Small intestine (tissue), 7 donors: ENCODE data around the gene PSAP. TPM values are rescaled to one million over a fixed set of nuclear protein-coding genes. Genes with fewer than 3 reads are reported as not detected.

Source experiments
- DNase-seq, 2 donors: peaks; one replicate each; pipeline versions ENCODE4 v3.0.0 to v3.0.0-alpha.2; 2013
- FAIRE-seq: peaks from 2 replicates; lab custom pipeline; 2012; peaks lifted over from hg19 to GRCh38; lab: Jason Lieb, UNC
- H3K27ac ChIP-seq, 3 donors: one replicate each; pipeline ENCODE4 v1.5.1; 2013; ENCODE audit warnings: low read length in 2 of 3, mild to moderate bottlenecking in 2 of 3, control low read depth in 1 of 3, inconsistent platforms in 1 of 3, low read depth in 1 of 3, moderate library complexity in 1 of 3
- H3K27me3 ChIP-seq, 3 donors: one replicate each; pipeline ENCODE4 v1.6.1; 2013; ENCODE audit warnings: low read length in 3 of 3, inconsistent platforms in 1 of 3; ENCODE audit not compliant: control insufficient read depth in 3 of 3, insufficient read depth in 3 of 3
- H3K36me3 ChIP-seq, 3 donors: one replicate each; pipeline ENCODE4 v1.6.1; 2013; ENCODE audit warnings: low read length in 3 of 3, inconsistent platforms in 1 of 3, low read depth in 1 of 3, mild to moderate bottlenecking in 1 of 3, moderate library complexity in 1 of 3; ENCODE audit not compliant: control insufficient read depth in 3 of 3, insufficient read depth in 2 of 3
- H3K4me1 ChIP-seq, 3 donors: one replicate each; pipeline ENCODE4 v1.6.1; 2013; ENCODE audit warnings: low read length in 2 of 3, inconsistent platforms in 1 of 3, low read depth in 1 of 3, mild to moderate bottlenecking in 1 of 3, moderate library complexity in 1 of 3; ENCODE audit not compliant: control insufficient read depth in 3 of 3, insufficient read depth in 2 of 3
- H3K4me3 ChIP-seq, 3 donors: one replicate each; pipeline ENCODE4 v1.5.1; 2013; ENCODE audit warnings: low read length in 3 of 3, control low read depth in 1 of 3, inconsistent platforms in 1 of 3, low read depth in 1 of 3, mild to moderate bottlenecking in 1 of 3, moderate library complexity in 1 of 3
- H3K9me3 ChIP-seq, 2 donors: one replicate each; pipeline ENCODE4 v1.6.1; 2013; ENCODE audit warnings: low read depth in 1 of 2, low read length in 1 of 2; ENCODE audit not compliant: control insufficient read depth in 2 of 2, insufficient read depth in 1 of 2
- WGBS, 3 donors: extraction: QIAGEN DNeasy Blood & Tissue Kit; methylation state at CpG; one replicate each; pipeline ENCODE4 v1.1.7; 2013; 5-methylcytosine and 5-hydroxymethylcytosine counted together
- polyA plus RNA-seq, 4 donors: library from polyadenylated mRNA; stranded (reverse) in 3 of 4; unstranded in 1 of 4; fragments of 200-250 nt in 3 of 4; fragments of 120-200 nt in 1 of 4; gene quantifications; one replicate each; pipeline versions ENCODE4 v1.2.1 to v1.2.3, GENCODE V29; 2013
- donor health status: healthy with polysubstance abuse.
- donor health status: control.
- donor health status: control.
- donor health status: Bipolar disorder and iron deficiency.
- donor health status: healthy.

The PSAP gene
- polyA plus RNA-seq, 4 donors: 149 to 603 (median 311) TPM

- H3K4me1 ChIP-seq: peaks cover 2 to 4% (median 3%) of the 10 kb centered on the region in 3 donors
- DNase-seq (no peak), FAIRE-seq (no peak)
- H3K27ac ChIP-seq: no peak overlapping the region
- H3K27me3 ChIP-seq: no peaks in the 10 kb centered on the region
- no peak overlapping the region for H3K4me3 ChIP-seq
- WGBS, 3 donors: 82 to 98% (median 86%) methylated on average over 4 of the region's 4 CpGs
- H3K9me3 ChIP-seq: no peaks in the 10 kb centered on the region
- H3K36me3 ChIP-seq: peaks cover 29 to 80% (median 37%) of the 10 kb centered on the region in 3 donors
Observed at GRCh38 chr10:71830726-71831125, 20.3 kb downstream of the PSAP start.

- no peak for DNase-seq
- H3K27me3 ChIP-seq: no peaks in the 10 kb centered on the region
- H3K36me3 ChIP-seq: peaks cover 33 to 86% (median 44%) of the 10 kb centered on the region in 3 donors
- no peaks in the 10 kb centered on the region for H3K9me3 ChIP-seq
- FAIRE-seq: no peak
- no peak overlapping the region for H3K4me3 ChIP-seq
- 95% methylated on average over 5 of the region's 5 CpGs for WGBS, 3 donors
- no peak overlapping the region for H3K27ac ChIP-seq
- peaks cover 0 to 3% (median 2%) of the 10 kb centered on the region in 3 donors for H3K4me1 ChIP-seq
Observed at GRCh38 chr10:71829896-71830295, 21.2 kb downstream of the PSAP start.

- H3K36me3 ChIP-seq: peaks cover 33 to 85% (median 46%) of the 10 kb centered on the region in 3 donors
- H3K27ac ChIP-seq: no peak overlapping the region
- peaks cover 0 to 3% (median 2%) of the 10 kb centered on the region in 3 donors for H3K4me1 ChIP-seq
- DNase-seq (no peak), FAIRE-seq (no peak)
- no peaks in the 10 kb centered on the region for H3K9me3 ChIP-seq
- H3K4me3 ChIP-seq: no peak overlapping the region
- WGBS, 3 donors: 74 to 79% (median 77%) methylated on average over 5 of the region's 5 CpGs
- no peaks in the 10 kb centered on the region for H3K27me3 ChIP-seq
Observed at GRCh38 chr10:71829171-71829570, 21.9 kb downstream of the PSAP start.

DNA sequence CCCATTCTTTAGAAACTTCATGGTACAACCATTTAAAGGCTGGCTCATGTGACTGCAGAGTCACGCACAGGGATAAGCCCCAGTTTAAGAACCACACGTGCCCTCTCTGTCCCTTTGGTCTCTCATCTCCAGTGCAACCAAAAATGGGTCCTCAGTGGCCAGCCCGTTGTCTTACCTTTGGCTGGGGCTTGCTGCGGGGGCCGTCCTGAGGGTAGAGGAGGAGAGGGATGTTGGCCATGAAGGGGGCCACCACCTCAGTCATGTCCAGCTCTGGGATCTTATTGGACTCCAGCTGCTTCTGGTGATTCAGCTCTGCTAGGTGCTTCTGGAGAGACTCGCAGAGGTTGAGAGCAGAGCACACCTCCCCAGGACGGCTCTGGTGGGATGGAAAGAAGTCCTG, 22.3 kb downstream of the PSAP start:
- H3K36me3 ChIP-seq: peaks cover 33 to 85% (median 46%) of the 10 kb centered on the region in 3 donors
- no peak overlapping the region for H3K27ac ChIP-seq
- no peak overlapping the region for H3K4me3 ChIP-seq
- H3K27me3 ChIP-seq: no peaks in the 10 kb centered on the region
- H3K9me3 ChIP-seq: no peaks in the 10 kb centered on the region
- H3K4me1 ChIP-seq: peaks cover 0 to 3% (median 2%) of the 10 kb centered on the region in 3 donors
- WGBS, 3 donors: 95 to 100% (median 95%) methylated on average over 7 of the region's 7 CpGs
- no peak for FAIRE-seq
- DNase-seq: no peak

- no peak for FAIRE-seq
- H3K36me3 ChIP-seq: peaks cover 39 to 85% (median 41%) of the 10 kb centered on the region in 3 donors
- H3K27ac ChIP-seq: no peak overlapping the region
- no peaks in the 10 kb centered on the region for H3K27me3 ChIP-seq
- DNase-seq: no peak
- WGBS, 3 donors: 84 to 88% (median 87%) methylated on average over 6 of the region's 6 CpGs
- no peaks in the 10 kb centered on the region for H3K4me1 ChIP-seq
- H3K4me3 ChIP-seq: no peak overlapping the region
- H3K9me3 ChIP-seq: no peaks in the 10 kb centered on the region
Observed at GRCh38 chr10:71827852-71828251, 23.2 kb downstream of the PSAP start.

DNA sequence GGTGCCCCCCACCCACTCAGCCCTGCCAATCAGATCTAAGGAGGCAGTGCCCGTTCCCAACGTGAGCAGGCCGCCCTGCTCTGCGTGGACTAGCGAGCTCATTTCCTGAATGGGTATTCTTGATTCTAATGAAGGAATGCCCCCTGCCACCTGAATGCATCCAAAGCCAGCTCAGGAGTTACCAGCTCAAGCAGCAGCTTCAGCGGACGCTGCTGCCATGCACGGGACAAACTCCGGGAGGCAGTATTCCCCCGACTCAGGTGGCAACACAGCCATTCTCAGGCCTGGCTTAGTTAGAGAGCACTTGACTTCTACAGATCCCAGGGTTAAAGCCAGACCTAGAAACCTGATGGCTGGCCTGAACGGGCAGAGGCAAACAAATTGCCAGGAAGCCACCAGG, 25.8 kb downstream of the PSAP start:
- no peaks in the 10 kb centered on the region for H3K27me3 ChIP-seq
- peaks cover 36 to 75% (median 44%) of the 10 kb centered on the region in 3 donors for H3K36me3 ChIP-seq
- no peak overlapping the region for H3K4me3 ChIP-seq
- no peak for FAIRE-seq
- H3K9me3 ChIP-seq: no peaks in the 10 kb centered on the region
- H3K27ac ChIP-seq: no peak overlapping the region
- WGBS, 3 donors: 83 to 87% (median 83%) methylated on average over 11 of the region's 11 CpGs
- DNase-seq: no peak
- H3K4me1 ChIP-seq: no peaks in the 10 kb centered on the region

- no peak for DNase-seq
- Histone ChIP-seq H3K4me1 (no peaks in the 10 kb centered on the region), H3K27me3 (no peaks in the 10 kb centered on the region), H3K9me3 (no peaks in the 10 kb centered on the region), H3K4me3 (no peak overlapping the region), H3K27ac (no peak overlapping the region), H3K36me3 (peaks cover 37 to 76% (median 47%) of the 10 kb centered on the region in 3 donors)
- FAIRE-seq: no peak
- 90 to 95% (median 94%) methylated on average over 3 of the region's 3 CpGs for WGBS, 3 donors
Observed at GRCh38 chr10:71824333-71824732, 26.7 kb downstream of the PSAP start.

DNA sequence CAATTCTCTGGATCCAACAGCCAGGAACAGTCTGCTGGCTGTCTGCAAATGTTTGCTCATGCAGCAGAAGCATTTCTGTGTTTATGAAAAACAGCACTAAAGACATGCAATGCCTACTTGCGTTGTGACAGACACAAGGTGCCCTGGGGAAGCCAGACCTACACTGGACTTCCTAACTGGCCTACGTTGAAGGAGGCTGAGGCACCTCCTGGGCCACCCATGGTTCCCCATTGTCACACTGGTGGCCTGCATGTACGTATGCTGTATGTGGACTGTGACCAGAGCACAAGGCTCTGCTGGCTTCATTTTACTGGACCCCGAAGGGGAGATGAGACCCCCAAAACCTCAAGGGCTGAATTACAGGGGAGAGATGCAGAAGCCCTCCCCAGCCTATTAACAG, 27.7 kb downstream of the PSAP start:
- 89 to 93% (median 91%) methylated on average over 4 of the region's 4 CpGs for WGBS, 3 donors

More for the DNA sequence above, 27.7 kb downstream of the PSAP start:
- no peak overlapping the region for H3K27ac ChIP-seq
- FAIRE-seq (no peak), DNase-seq (no peak)
- H3K4me3 ChIP-seq: no peak overlapping the region
- no peaks in the 10 kb centered on the region for H3K4me1 ChIP-seq
- H3K27me3 ChIP-seq: no peaks in the 10 kb centered on the region
- no peaks in the 10 kb centered on the region for H3K9me3 ChIP-seq
- peaks cover 30 to 76% (median 43%) of the 10 kb centered on the region in 3 donors for H3K36me3 ChIP-seq
